Fibroblast of lung (primary cell): Measurements from ENCODE around the gene VWC2L. TPM values are rescaled to one million over a fixed set of nuclear protein-coding genes. Genes with fewer than 3 reads are reported as not detected.

Experiments
- DNase-seq, 2 donors: peaks; one replicate each; pipeline versions ENCODE4 v3.0.0 to v3.0.0-alpha.2; 2010; ENCODE audit warnings: low read depth in 2 of 2
- H2AFZ ChIP-seq: 2 replicates; pipeline ENCODE4 v1.5.1; 2012; ENCODE audit warnings: low read length, control low read depth, inconsistent platforms
- H3K27ac ChIP-seq: 2 replicates; pipeline ENCODE4 v1.5.1; 2011; ENCODE audit warnings: low read length, control low read depth; ENCODE audit not compliant: insufficient read depth
- H3K27me3 ChIP-seq: 2 replicates; pipeline ENCODE4 v1.5.1; 2011; ENCODE audit warnings: mild to moderate bottlenecking, low read length; ENCODE audit not compliant: control insufficient read depth, insufficient read depth
- H3K36me3 ChIP-seq: 2 replicates; pipeline ENCODE4 v1.5.1; 2011; ENCODE audit warnings: low read length; ENCODE audit not compliant: control insufficient read depth, insufficient read depth
- H3K4me1 ChIP-seq: 2 replicates; pipeline ENCODE4 v1.5.1; 2011; ENCODE audit warnings: low read length; ENCODE audit not compliant: control insufficient read depth, insufficient read depth; ENCODE audit errors: extremely low read depth
- H3K4me2 ChIP-seq: 2 replicates; pipeline ENCODE4 v1.5.1; 2011; ENCODE audit warnings: low read length, control low read depth; ENCODE audit not compliant: insufficient read depth; ENCODE audit errors: extremely low read depth
- H3K4me3 ChIP-seq, 4 experiments: fragments of 200-600 bp in 1 of 4; sonication (generic) in 1 of 4; replicated peaks in 1 of 4; 2 replicates each; pipeline ENCODE4 v1.5.1; 2011 to 2016; ENCODE audit warnings: low read length in 4 of 4, low read depth in 3 of 4, mild to moderate bottlenecking in 3 of 4, control low read depth in 2 of 4, inconsistent platforms in 1 of 4, mixed read lengths in 1 of 4; ENCODE audit not compliant: insufficient read depth in 1 of 4; ENCODE audit errors: control extremely low read depth in 1 of 4
- H3K79me2 ChIP-seq: 2 replicates; pipeline ENCODE4 v1.5.1; 2012; ENCODE audit warnings: mild to moderate bottlenecking, low read length, inconsistent platforms; ENCODE audit not compliant: control insufficient read depth, insufficient read depth
- H3K9ac ChIP-seq: 2 replicates; pipeline ENCODE4 v1.5.1; 2011; ENCODE audit warnings: mild to moderate bottlenecking, low read length, control low read depth; ENCODE audit not compliant: insufficient read depth
- H3K9me3 ChIP-seq: 2 replicates; pipeline ENCODE4 v1.5.1; 2012; ENCODE audit warnings: low read depth, low read length; ENCODE audit not compliant: control insufficient read depth, insufficient read depth
- H4K20me1 ChIP-seq: 2 replicates; pipeline ENCODE4 v1.5.1; 2011; ENCODE audit warnings: low read length; ENCODE audit not compliant: control insufficient read depth, insufficient read depth; ENCODE audit errors: extremely low read depth
- EZH2 ChIP-seq: IDR thresholded peaks from 2 replicates; pipeline ENCODE4 v1.5.1; 2012; ENCODE audit warnings: low read length, control low read depth, mild to moderate bottlenecking; ENCODE audit errors: missing control alignments
- polyA plus RNA-seq, 2 donors: library from polyadenylated mRNA; depleted of rRNA in 1 of 2; stranded (reverse) in 1 of 2; unstranded in 1 of 2; fragments of >200 nt; gene quantifications; 2 replicates each; pipeline ENCODE4 v1.2.1, GENCODE V29; 2011 to 2012; ENCODE audit warnings: missing spikeins in 1 of 2
- total RNA-seq: library from RNA; depleted of rRNA; stranded (reverse); fragments of >200 nt; gene quantifications from 2 replicates; pipeline ENCODE4 v1.2.1, GENCODE V29; 2014
- TF ChIP-seq, protein P1 (sequence below), 2 donors: IDR thresholded peaks in 1 of 2; conservative IDR thresholded peaks in 1 of 2; 1 replicate in 1 of 2; 2 replicates in 1 of 2; pipeline ENCODE4 v1.5.1; 2011 to 2012; ENCODE audit warnings: low read length in 2 of 2, control low read depth in 1 of 2, inconsistent platforms in 1 of 2, low read depth in 1 of 2, mild to moderate bottlenecking in 1 of 2

The VWC2L gene
- total and polyA plus RNA-seq, 2 donors (not counting 1 experiment from before 2014, with no cell fraction given), result not detected

DNA sequence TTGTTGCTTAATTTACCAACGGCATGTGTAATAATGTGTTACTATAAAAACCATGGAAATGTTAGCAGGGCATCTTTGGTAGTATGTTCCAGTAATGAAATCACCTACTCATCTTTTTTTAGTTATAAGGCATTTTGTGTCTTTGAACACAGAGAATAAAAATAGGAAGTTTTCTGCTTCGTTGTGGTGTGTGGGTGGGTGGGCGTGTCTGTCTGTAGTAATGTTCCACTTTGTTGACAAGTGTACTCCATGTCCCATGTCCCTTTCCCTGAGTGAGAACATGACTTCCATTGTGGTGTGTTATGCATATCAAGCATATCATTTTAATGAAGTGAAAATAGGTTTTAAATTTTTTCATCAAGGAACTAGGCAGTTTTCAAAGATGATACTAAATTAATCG, 149.3 kb downstream of the VWC2L start:
- Histone ChIP-seq H4K20me1 (no peaks in the 10 kb centered on the region), H3K27me3 (no peaks in the 10 kb centered on the region), H3K4me1 (no peaks in the 10 kb centered on the region), H2AFZ (no peak overlapping the region), H3K36me3 (no peaks in the 10 kb centered on the region), H3K9ac (no peak overlapping the region), H3K9me3 (no peaks in the 10 kb centered on the region), H3K27ac (no peak overlapping the region), H3K4me3 (no peak overlapping the region), H3K79me2 (no peaks in the 10 kb centered on the region), H3K4me2 (no peak overlapping the region)
- DNase-seq, result no peak
- TF ChIP-seq EZH2, result no peak
- TF ChIP-seq, protein P1, sequence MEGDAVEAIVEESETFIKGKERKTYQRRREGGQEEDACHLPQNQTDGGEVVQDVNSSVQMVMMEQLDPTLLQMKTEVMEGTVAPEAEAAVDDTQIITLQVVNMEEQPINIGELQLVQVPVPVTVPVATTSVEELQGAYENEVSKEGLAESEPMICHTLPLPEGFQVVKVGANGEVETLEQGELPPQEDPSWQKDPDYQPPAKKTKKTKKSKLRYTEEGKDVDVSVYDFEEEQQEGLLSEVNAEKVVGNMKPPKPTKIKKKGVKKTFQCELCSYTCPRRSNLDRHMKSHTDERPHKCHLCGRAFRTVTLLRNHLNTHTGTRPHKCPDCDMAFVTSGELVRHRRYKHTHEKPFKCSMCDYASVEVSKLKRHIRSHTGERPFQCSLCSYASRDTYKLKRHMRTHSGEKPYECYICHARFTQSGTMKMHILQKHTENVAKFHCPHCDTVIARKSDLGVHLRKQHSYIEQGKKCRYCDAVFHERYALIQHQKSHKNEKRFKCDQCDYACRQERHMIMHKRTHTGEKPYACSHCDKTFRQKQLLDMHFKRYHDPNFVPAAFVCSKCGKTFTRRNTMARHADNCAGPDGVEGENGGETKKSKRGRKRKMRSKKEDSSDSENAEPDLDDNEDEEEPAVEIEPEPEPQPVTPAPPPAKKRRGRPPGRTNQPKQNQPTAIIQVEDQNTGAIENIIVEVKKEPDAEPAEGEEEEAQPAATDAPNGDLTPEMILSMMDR (conservative IDR thresholded peaks at IDR 0.05 in 1 of 2, IDR thresholded peaks at IDR 0.05 in 1 of 2; ENCODE audit: low read depth in 1 of 2, low read length in 2 of 2), result no peak

DNA sequence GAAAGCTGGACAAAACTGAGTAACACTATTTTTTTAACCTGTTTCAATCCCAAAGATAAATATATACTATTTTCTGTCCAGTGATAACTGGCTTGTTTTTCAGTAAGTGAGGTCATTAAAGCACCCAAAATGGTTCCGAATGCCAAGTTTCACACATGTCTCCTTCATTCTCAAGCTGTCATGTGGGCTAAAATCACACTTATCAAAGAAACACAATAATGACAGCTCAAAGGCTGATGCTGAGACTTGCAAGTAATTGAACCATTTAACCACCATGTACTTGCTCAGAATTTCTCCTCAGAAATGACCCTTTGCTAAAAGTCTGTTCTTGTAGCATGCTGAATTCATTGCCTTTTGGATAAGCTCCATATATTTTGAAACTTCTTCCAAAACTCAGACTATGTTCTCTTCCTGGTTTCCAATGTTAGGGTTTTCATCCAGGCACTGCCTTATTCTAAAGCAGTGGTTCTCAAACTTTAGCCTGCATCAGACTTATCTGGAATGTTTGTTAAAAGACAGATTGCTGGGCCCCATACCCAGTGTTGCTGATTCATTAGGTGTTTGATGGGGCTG, 149.8 kb downstream of the VWC2L start:
- Histone ChIP-seq H3K4me3 (no peak overlapping the region), H3K27me3 (no peaks in the 10 kb centered on the region), H3K36me3 (no peaks in the 10 kb centered on the region), H3K79me2 (no peaks in the 10 kb centered on the region), H3K9me3 (no peaks in the 10 kb centered on the region), H3K4me1 (no peaks in the 10 kb centered on the region), H2AFZ (no peak overlapping the region), H4K20me1 (no peaks in the 10 kb centered on the region), H3K9ac (no peak overlapping the region), H3K27ac (no peak overlapping the region), H3K4me2 (no peak overlapping the region)
- TF ChIP-seq, protein P1 (conservative IDR thresholded peaks at IDR 0.05 in 1 of 2, IDR thresholded peaks at IDR 0.05 in 1 of 2; ENCODE audit: low read depth in 1 of 2, low read length in 2 of 2), result no peak
- TF ChIP-seq EZH2, result no peak
- no peak for DNase-seq

DNA sequence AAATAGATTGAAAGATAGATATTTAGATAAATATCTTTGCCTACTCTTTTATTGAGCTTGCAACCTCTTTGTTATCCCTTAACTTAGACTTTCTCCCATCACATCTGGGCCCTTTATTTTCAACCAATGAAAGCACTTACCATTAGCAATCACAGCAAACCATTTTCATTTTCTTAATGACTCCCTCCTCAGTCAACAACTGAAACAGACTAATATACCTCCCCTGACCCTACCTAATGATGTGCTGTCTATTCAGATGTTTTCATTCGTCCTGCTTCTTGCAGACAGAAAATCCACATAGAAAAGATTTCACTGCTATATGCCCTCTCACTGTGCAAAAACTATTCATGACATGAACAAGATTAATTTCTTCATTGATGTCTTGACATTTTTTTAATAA, 154.4 kb downstream of the VWC2L start:
- DNase-seq, result no peak
- Histone ChIP-seq H3K36me3 (no peaks in the 10 kb centered on the region), H3K9ac (no peak overlapping the region), H3K9me3 (no peaks in the 10 kb centered on the region), H2AFZ (no peak overlapping the region), H3K27me3 (no peaks in the 10 kb centered on the region), H3K4me3 (no peak overlapping the region), H3K4me1 (no peaks in the 10 kb centered on the region), H3K79me2 (no peaks in the 10 kb centered on the region), H4K20me1 (no peaks in the 10 kb centered on the region), H3K4me2 (no peak overlapping the region), H3K27ac (no peak overlapping the region)
- TF ChIP-seq, protein P1 (conservative IDR thresholded peaks at IDR 0.05 in 1 of 2, IDR thresholded peaks at IDR 0.05 in 1 of 2; ENCODE audit: low read depth in 1 of 2, low read length in 2 of 2), result no peak
- no peak for TF ChIP-seq EZH2
